Measurements from ENCODE around the gene TEX19.

Gene TEX19

DNA sequence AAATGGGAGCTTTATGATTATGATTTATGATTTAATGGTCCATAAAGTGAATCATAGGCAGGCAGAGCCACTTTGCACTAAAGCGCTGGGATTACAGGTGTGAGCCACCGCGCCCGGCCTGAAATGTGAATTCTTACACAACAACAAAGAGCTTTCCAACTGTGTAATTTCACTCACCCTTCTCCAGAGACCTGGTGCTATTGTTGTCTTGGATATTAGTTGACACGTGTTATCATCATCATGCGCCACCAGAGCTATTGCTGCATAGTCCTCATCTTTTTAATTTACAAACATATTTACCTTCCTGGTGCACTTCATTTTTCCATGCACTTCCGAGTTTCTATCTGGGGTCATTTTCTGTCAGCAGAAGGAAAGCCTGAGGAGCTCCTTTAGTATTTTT is 7.7 kb downstream of the TEX19 start:
- Histone ChIP-seq H3K4ac (ENCODE audit: low read depth in 1 of 2, low read length in 2 of 2) (no peak overlapping the region), H3K14ac (ENCODE audit: low read length in 2 of 2) (no peak overlapping the region), H2AFZ (ENCODE audit: low read depth, low read length) (no peak overlapping the region), H2BK120ac (ENCODE audit: low read depth, low read length) (no peak overlapping the region), H3K27me3 (ENCODE audit: control insufficient read depth in 1 of 2, insufficient read depth in 1 of 2, low read length in 2 of 2) (peaks cover 35 to 38% of the 10 kb centered on the region in 2 experiments), H3K4me2 (ENCODE audit: low read length, poor library complexity, severe bottlenecking) (no peak overlapping the region), H4K8ac (ENCODE audit: low read length) (no peak overlapping the region), H3K9me3 (ENCODE audit: control insufficient read depth, low read length) (no peaks in the 10 kb centered on the region), H2BK5ac (ENCODE audit: low read depth, low read length, poor library complexity, severe bottlenecking) (no peak overlapping the region), H4K91ac (ENCODE audit: low read length) (no peak overlapping the region), H2BK15ac (ENCODE audit: low read depth, poor library complexity, severe bottlenecking) (no peak overlapping the region), H3K79me1 (replicated peaks; ENCODE audit: low read length, poor library complexity, severe bottlenecking) (no peaks in the 10 kb centered on the region), H2BK12ac (ENCODE audit: low read length in 2 of 2) (no peak overlapping the region), H2AK5ac (ENCODE audit: low read length, severe bottlenecking) (no peak overlapping the region), H3K27ac (ENCODE audit: low read length, poor library complexity, severe bottlenecking) (no peak overlapping the region), H3K4me3 (ENCODE audit: insufficient read depth in 1 of 2, low read depth in 1 of 2, low read length in 2 of 2) (no peak overlapping the region), H3K9ac (ENCODE audit: low read length) (no peak overlapping the region), H3K23ac (ENCODE audit: low read length in 2 of 2) (no peak overlapping the region), H3K18ac (ENCODE audit: low read depth in 1 of 2, low read length in 2 of 2) (no peak overlapping the region), H3K36me3 (ENCODE audit: control insufficient read depth in 1 of 2, insufficient read depth in 2 of 2, low read depth in 1 of 2, low read length in 2 of 2) (no peaks in the 10 kb centered on the region), H3K4me1 (ENCODE audit: control insufficient read depth, insufficient read depth, low read depth, low read length) (peaks cover 10% of the 10 kb centered on the region)
- 91% methylated on average over 6 of the region's 7 CpGs for WGBS
- no peak for DNase-seq

- H3K9me3 ChIP-seq (ENCODE audit: control insufficient read depth, low read length): no peaks in the 10 kb centered on the region
- H2AK5ac ChIP-seq (ENCODE audit: low read length, severe bottlenecking): no peak overlapping the region
- H3K27me3 ChIP-seq (ENCODE audit: control insufficient read depth in 1 of 2, insufficient read depth in 1 of 2, low read length in 2 of 2): peaks cover 45 to 46% of the 10 kb centered on the region in 2 experiments
- no peak overlapping the region for H2BK15ac ChIP-seq (ENCODE audit: low read depth, poor library complexity, severe bottlenecking)
- no peak for DNase-seq
- no peak overlapping the region for H2AFZ ChIP-seq (ENCODE audit: low read depth, low read length)
- H2BK5ac ChIP-seq (ENCODE audit: low read depth, low read length, poor library complexity, severe bottlenecking): no peak overlapping the region
- no peak overlapping the region for H2BK120ac ChIP-seq (ENCODE audit: low read depth, low read length)
- no peak overlapping the region for H3K18ac ChIP-seq (ENCODE audit: low read depth in 1 of 2, low read length in 2 of 2)
- H3K4ac ChIP-seq (ENCODE audit: low read depth in 1 of 2, low read length in 2 of 2): no peak overlapping the region
- no peak overlapping the region for H3K4me2 ChIP-seq (ENCODE audit: low read length, poor library complexity, severe bottlenecking)
- no peaks in the 10 kb centered on the region for H3K36me3 ChIP-seq (ENCODE audit: control insufficient read depth in 1 of 2, insufficient read depth in 2 of 2, low read depth in 1 of 2, low read length in 2 of 2)
- H3K4me3 ChIP-seq (ENCODE audit: insufficient read depth in 1 of 2, low read depth in 1 of 2, low read length in 2 of 2): no peak overlapping the region
- H2BK12ac ChIP-seq (ENCODE audit: low read length in 2 of 2): no peak overlapping the region
- no peaks in the 10 kb centered on the region for H3K79me1 ChIP-seq (replicated peaks; ENCODE audit: low read length, poor library complexity, severe bottlenecking)
- 83% methylated on average over 13 of the region's 14 CpGs for WGBS
- H4K8ac ChIP-seq (ENCODE audit: low read length): no peak overlapping the region
- H3K9ac ChIP-seq (ENCODE audit: low read length): no peak overlapping the region
- no peak overlapping the region for H3K14ac ChIP-seq (ENCODE audit: low read length in 2 of 2)
- H3K27ac ChIP-seq (ENCODE audit: low read length, poor library complexity, severe bottlenecking): no peak overlapping the region
- H4K91ac ChIP-seq (ENCODE audit: low read length): no peak overlapping the region
- no peak overlapping the region for H3K23ac ChIP-seq (ENCODE audit: low read length in 2 of 2)
- peaks cover 13% of the 10 kb centered on the region for H3K4me1 ChIP-seq (ENCODE audit: control insufficient read depth, insufficient read depth, low read depth, low read length)
These were observed 8.9 kb downstream of the TEX19 start for GRCh38 chr17:82367724-82368524.

GRCh38 chr17:82369211-82369610 is 10.2 kb downstream of the TEX19 start:
- Histone ChIP-seq H4K91ac (ENCODE audit: low read length) (no peak overlapping the region), H3K4ac (ENCODE audit: low read depth in 1 of 2, low read length in 2 of 2) (no peak overlapping the region), H3K79me1 (replicated peaks; ENCODE audit: low read length, poor library complexity, severe bottlenecking) (no peaks in the 10 kb centered on the region), H3K27me3 (ENCODE audit: control insufficient read depth in 1 of 2, insufficient read depth in 1 of 2, low read length in 2 of 2) (peaks cover 53 to 56% of the 10 kb centered on the region in 2 experiments), H3K4me1 (ENCODE audit: control insufficient read depth, insufficient read depth, low read depth, low read length) (peaks cover 13% of the 10 kb centered on the region), H2AFZ (ENCODE audit: low read depth, low read length) (no peak overlapping the region), H3K27ac (ENCODE audit: low read length, poor library complexity, severe bottlenecking) (no peak overlapping the region), H4K8ac (ENCODE audit: low read length) (no peak overlapping the region), H3K9me3 (ENCODE audit: control insufficient read depth, low read length) (no peaks in the 10 kb centered on the region), H2AK5ac (ENCODE audit: low read length, severe bottlenecking) (no peak overlapping the region), H3K14ac (ENCODE audit: low read length in 2 of 2) (no peak overlapping the region), H3K4me3 (ENCODE audit: insufficient read depth in 1 of 2, low read depth in 1 of 2, low read length in 2 of 2) (no peak overlapping the region), H3K18ac (ENCODE audit: low read depth in 1 of 2, low read length in 2 of 2) (no peak overlapping the region), H3K36me3 (ENCODE audit: control insufficient read depth in 1 of 2, insufficient read depth in 2 of 2, low read depth in 1 of 2, low read length in 2 of 2) (no peaks in the 10 kb centered on the region), H3K4me2 (ENCODE audit: low read length, poor library complexity, severe bottlenecking) (no peak overlapping the region), H2BK5ac (ENCODE audit: low read depth, low read length, poor library complexity, severe bottlenecking) (no peak overlapping the region), H2BK120ac (ENCODE audit: low read depth, low read length) (no peak overlapping the region), H2BK12ac (ENCODE audit: low read length in 2 of 2) (no peak overlapping the region), H3K23ac (ENCODE audit: low read length in 2 of 2) (no peak overlapping the region), H2BK15ac (ENCODE audit: low read depth, poor library complexity, severe bottlenecking) (no peak overlapping the region), H3K9ac (ENCODE audit: low read length) (no peak overlapping the region)
- DNase-seq: no peak
- WGBS: 96% methylated on average over 6 of the region's 7 CpGs

GRCh38 chr17:82370471-82371332 is 11.7 kb downstream of the TEX19 start:
- WGBS: 71% methylated on average over 32 of the region's 38 CpGs
- no peak overlapping the region for H3K27ac ChIP-seq (ENCODE audit: low read length, poor library complexity, severe bottlenecking)

More at GRCh38 chr17:82370471-82371332, 11.7 kb downstream of the TEX19 start:
- Histone ChIP-seq H4K8ac (ENCODE audit: low read length) (no peak overlapping the region), H3K4me3 (ENCODE audit: insufficient read depth in 1 of 2, low read depth in 1 of 2, low read length in 2 of 2) (peak overlapping the region in 1 of 2 experiments; percentile 79), H3K9ac (ENCODE audit: low read length) (peak overlapping the region; percentile 60), H2AFZ (ENCODE audit: low read depth, low read length) (no peak overlapping the region), H3K9me3 (ENCODE audit: control insufficient read depth, low read length) (no peaks in the 10 kb centered on the region), H3K36me3 (ENCODE audit: control insufficient read depth in 1 of 2, insufficient read depth in 2 of 2, low read depth in 1 of 2, low read length in 2 of 2) (no peaks in the 10 kb centered on the region), H3K4ac (ENCODE audit: low read depth in 1 of 2, low read length in 2 of 2) (no peak overlapping the region), H2AK5ac (ENCODE audit: low read length, severe bottlenecking) (no peak overlapping the region), H3K4me1 (ENCODE audit: control insufficient read depth, insufficient read depth, low read depth, low read length) (peaks cover 16% of the 10 kb centered on the region), H3K27me3 (ENCODE audit: control insufficient read depth in 1 of 2, insufficient read depth in 1 of 2, low read length in 2 of 2) (peaks cover 47 to 64% of the 10 kb centered on the region in 2 experiments), H2BK12ac (ENCODE audit: low read length in 2 of 2) (no peak overlapping the region), H3K18ac (ENCODE audit: low read depth in 1 of 2, low read length in 2 of 2) (peak overlapping the region in 1 of 2 experiments; percentile 2), H3K4me2 (ENCODE audit: low read length, poor library complexity, severe bottlenecking) (no peak overlapping the region), H2BK5ac (ENCODE audit: low read depth, low read length, poor library complexity, severe bottlenecking) (no peak overlapping the region), H3K23ac (ENCODE audit: low read length in 2 of 2) (no peak overlapping the region), H3K14ac (ENCODE audit: low read length in 2 of 2) (no peak overlapping the region), H4K91ac (ENCODE audit: low read length) (no peak overlapping the region), H3K79me1 (replicated peaks; ENCODE audit: low read length, poor library complexity, severe bottlenecking) (no peaks in the 10 kb centered on the region), H2BK120ac (ENCODE audit: low read depth, low read length) (no peak overlapping the region), H2BK15ac (ENCODE audit: low read depth, poor library complexity, severe bottlenecking) (no peak overlapping the region)
- DNase-seq: no peak
